ENCODE data around the gene ATF6B.

DNA sequence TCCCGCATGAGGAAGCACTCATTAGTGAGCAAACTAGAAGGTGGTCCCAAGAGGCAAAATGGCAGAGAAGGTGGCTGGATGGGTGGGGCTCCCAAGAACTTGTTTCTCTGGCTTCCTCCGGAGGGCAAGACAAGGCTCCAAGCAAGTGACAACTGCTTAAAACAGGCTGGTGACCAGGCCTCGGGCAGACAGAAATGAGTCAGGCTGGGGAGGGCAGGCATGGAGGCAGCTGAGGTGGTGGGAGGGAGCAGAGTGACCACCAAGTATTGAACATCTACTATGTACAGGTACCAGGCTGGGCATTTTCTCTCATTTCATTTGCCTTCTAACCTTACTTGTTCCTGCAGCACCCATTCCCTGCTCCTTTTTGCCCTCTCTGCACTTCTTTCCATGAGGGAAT is 52.3 kb downstream of the ATF6B start:
- TF ChIP-seq EP300 (IDR thresholded peaks at IDR 0.05) (no peak), POLR2AphosphoS5 (IDR thresholded peaks at IDR 0.05) (no peak), POLR2A (IDR thresholded peaks at IDR 0.05) (no peak)
- TF ChIP-seq, protein P1, sequence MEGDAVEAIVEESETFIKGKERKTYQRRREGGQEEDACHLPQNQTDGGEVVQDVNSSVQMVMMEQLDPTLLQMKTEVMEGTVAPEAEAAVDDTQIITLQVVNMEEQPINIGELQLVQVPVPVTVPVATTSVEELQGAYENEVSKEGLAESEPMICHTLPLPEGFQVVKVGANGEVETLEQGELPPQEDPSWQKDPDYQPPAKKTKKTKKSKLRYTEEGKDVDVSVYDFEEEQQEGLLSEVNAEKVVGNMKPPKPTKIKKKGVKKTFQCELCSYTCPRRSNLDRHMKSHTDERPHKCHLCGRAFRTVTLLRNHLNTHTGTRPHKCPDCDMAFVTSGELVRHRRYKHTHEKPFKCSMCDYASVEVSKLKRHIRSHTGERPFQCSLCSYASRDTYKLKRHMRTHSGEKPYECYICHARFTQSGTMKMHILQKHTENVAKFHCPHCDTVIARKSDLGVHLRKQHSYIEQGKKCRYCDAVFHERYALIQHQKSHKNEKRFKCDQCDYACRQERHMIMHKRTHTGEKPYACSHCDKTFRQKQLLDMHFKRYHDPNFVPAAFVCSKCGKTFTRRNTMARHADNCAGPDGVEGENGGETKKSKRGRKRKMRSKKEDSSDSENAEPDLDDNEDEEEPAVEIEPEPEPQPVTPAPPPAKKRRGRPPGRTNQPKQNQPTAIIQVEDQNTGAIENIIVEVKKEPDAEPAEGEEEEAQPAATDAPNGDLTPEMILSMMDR (IDR thresholded peaks at IDR 0.05): no peak

All from stomach (tissue), 4 donors.